Duodenal mucosa (tissue), 2 donors: ENCODE measurements around the gene TRIP6.

Source experiments
- H3K27ac ChIP-seq: one replicate; pipeline ENCODE4 v1.7.0; 2013; ENCODE audit warnings: low read depth, low read length
- H3K27me3 ChIP-seq, 2 donors: one replicate each; pipeline ENCODE4 v1.7.0; 2013; ENCODE audit warnings: low read length in 2 of 2, control low read depth in 1 of 2; ENCODE audit not compliant: insufficient read depth in 2 of 2, control insufficient read depth in 1 of 2
- H3K36me3 ChIP-seq, 2 donors: one replicate each; pipeline ENCODE4 v1.7.0; 2013; ENCODE audit warnings: low read length in 2 of 2, control low read depth in 1 of 2; ENCODE audit not compliant: insufficient read depth in 2 of 2, control insufficient read depth in 1 of 2
- H3K4me1 ChIP-seq, 2 donors: one replicate each; pipeline ENCODE4 v1.7.0; 2013; ENCODE audit warnings: low read length in 2 of 2, control low read depth in 1 of 2; ENCODE audit not compliant: insufficient read depth in 2 of 2, control insufficient read depth in 1 of 2
- H3K4me3 ChIP-seq, 2 donors: one replicate each; pipeline ENCODE4 v1.7.0; 2013; ENCODE audit warnings: low read length in 2 of 2, low read depth in 1 of 2
- H3K9ac ChIP-seq, 2 donors: one replicate each; pipeline ENCODE4 v1.7.0; 2013; ENCODE audit warnings: low read length in 2 of 2, low read depth in 1 of 2
- H3K9me3 ChIP-seq, 2 donors: one replicate each; pipeline ENCODE4 v1.7.0; 2013; ENCODE audit warnings: low read length in 2 of 2, control low read depth in 1 of 2; ENCODE audit not compliant: control insufficient read depth in 1 of 2

The TRIP6 gene

DNA sequence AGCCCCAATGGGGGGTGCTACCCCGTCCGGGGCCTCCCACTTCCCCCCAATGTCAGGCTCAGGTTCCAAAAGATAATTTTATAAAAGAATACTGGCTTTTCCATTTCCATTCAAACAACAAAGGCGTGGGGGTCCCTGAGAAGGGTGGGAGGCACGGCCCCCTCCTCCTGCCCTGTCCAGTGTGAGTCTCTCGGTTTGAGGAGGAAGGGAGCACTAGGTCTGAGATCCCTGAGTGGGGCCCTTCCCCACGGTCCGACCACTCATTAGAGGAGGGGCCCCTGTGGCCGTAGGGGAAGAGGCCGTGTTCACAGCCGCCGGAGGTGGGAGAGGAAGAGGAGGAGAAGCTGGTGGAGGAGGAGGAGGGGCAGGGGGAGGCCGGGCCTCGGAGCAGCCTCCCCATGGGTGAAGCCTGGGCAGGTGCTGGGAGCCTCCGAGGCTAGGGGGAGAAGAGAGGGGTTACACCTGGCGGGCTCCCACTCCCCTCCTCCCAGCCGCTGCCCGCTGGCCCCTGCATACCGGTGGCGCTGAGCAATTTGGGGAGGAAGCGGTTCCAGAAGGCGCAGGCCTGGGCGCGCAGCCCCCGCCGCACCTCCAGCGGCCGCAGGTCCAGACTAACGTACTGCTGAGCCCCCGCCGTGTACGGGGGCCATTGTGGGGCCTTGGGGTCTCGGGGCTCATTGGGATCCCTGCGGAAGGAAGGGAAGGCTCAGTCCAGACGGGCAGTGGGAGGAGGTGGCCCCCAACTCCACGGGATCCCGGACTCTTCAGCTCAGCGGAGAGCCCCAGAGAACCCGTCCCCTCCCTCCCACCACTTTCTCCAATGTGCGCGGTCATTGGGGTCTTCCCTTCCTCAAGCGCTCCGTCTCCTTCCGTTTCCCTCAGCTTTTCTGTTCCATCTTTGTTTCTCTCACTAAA lies 23.7 kb downstream of the TRIP6 start:
- Histone ChIP-seq H3K4me1 (peaks cover 27 to 44% of the 10 kb centered on the region in 2 donors), H3K27me3 (peaks cover under 1 to 4% of the 10 kb centered on the region in 2 donors), H3K36me3 (peaks cover 16 to 24% of the 10 kb centered on the region in 2 donors), H3K9me3 (no peaks in the 10 kb centered on the region), H3K9ac (peak overlapping the region in 1 of 2 donors; percentile 56), H3K4me3 (peak overlapping the region; percentile 63 to 77), H3K27ac (peak overlapping the region; percentile 82)

- no peak overlapping the region for H3K27ac ChIP-seq
- peaks cover 33 to 51% of the 10 kb centered on the region in 2 donors for H3K4me1 ChIP-seq
- no peak overlapping the region for H3K4me3 ChIP-seq
- H3K9ac ChIP-seq, result peak overlapping the region in 1 of 2 donors; percentile 56
- peaks cover 8 to 11% of the 10 kb centered on the region in 2 donors for H3K27me3 ChIP-seq
- peaks cover 8 to 16% of the 10 kb centered on the region in 2 donors for H3K36me3 ChIP-seq
- H3K9me3 ChIP-seq, result no peaks in the 10 kb centered on the region
Measured at GRCh38 chr7:100891568-100892247, 24.5 kb downstream of the TRIP6 start.

- H3K27ac ChIP-seq, result no peak overlapping the region
- H3K27me3 ChIP-seq, result peaks cover 8 to 11% of the 10 kb centered on the region in 2 donors
- H3K9me3 ChIP-seq, result no peaks in the 10 kb centered on the region
- H3K36me3 ChIP-seq, result peaks cover 6 to 7% of the 10 kb centered on the region in 2 donors
- no peak overlapping the region for H3K4me3 ChIP-seq
- H3K9ac ChIP-seq, result no peak overlapping the region
- peaks cover 29 to 45% of the 10 kb centered on the region in 2 donors for H3K4me1 ChIP-seq
Measured at GRCh38 chr7:100892364-100893317, 25.5 kb downstream of the TRIP6 start.

- no peak overlapping the region for H3K4me3 ChIP-seq
- no peak overlapping the region for H3K9ac ChIP-seq
- peaks cover 0 to 4% of the 10 kb centered on the region in 2 donors for H3K36me3 ChIP-seq
- H3K9me3 ChIP-seq, result no peaks in the 10 kb centered on the region
- no peak overlapping the region for H3K27ac ChIP-seq
- H3K27me3 ChIP-seq, result peaks cover 8 to 11% of the 10 kb centered on the region in 2 donors
- peaks cover 21 to 37% of the 10 kb centered on the region in 2 donors for H3K4me1 ChIP-seq
Measured at GRCh38 chr7:100893318-100893895, 26.2 kb downstream of the TRIP6 start.

DNA sequence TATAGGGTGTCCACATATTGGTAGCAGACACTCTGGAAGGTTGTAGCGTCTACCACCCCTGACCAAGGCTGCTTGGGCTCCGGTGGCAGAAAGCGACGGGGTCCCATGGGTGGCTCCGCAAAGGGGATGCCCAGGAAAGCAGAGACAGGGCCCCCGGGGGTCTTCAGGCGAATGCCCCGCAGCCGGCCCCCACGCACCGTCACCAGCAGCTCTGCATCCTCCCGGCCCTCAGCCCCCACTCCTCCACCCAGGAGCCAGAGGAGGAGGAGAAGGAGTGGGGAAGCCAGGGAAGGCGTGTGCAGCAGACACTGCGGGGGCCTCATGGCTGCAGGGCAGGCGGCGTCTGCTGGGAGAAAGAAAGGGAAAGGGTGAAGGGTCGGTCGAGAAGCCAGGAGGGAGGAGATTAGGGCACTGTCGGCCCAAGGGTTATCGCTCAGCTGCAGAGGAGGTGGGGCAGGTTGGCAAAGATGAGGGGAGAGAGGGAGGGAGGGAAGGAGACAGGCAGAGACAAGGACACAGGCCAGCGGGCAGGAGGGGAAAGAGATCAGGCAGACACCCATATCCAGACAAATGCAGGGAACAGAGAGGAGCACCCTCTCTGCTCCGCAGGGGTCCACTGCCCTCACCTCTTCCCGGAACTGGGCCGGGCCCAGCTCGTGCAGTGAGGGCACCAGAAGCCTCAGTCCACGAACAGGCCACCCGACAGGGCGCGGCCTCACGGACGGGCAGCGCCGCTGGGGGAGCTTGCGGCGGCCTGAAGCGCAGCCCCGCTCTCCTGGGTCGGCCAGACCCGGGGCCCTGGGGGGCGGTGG lies 26.9 kb downstream of the TRIP6 start:
- Histone ChIP-seq H3K27ac (no peak overlapping the region), H3K36me3 (no peaks in the 10 kb centered on the region), H3K27me3 (peaks cover 8 to 11% of the 10 kb centered on the region in 2 donors), H3K4me3 (peak overlapping the region in 1 of 2 donors; percentile 45), H3K4me1 (peaks cover 15 to 31% of the 10 kb centered on the region in 2 donors), H3K9me3 (no peaks in the 10 kb centered on the region), H3K9ac (no peak overlapping the region)

DNA sequence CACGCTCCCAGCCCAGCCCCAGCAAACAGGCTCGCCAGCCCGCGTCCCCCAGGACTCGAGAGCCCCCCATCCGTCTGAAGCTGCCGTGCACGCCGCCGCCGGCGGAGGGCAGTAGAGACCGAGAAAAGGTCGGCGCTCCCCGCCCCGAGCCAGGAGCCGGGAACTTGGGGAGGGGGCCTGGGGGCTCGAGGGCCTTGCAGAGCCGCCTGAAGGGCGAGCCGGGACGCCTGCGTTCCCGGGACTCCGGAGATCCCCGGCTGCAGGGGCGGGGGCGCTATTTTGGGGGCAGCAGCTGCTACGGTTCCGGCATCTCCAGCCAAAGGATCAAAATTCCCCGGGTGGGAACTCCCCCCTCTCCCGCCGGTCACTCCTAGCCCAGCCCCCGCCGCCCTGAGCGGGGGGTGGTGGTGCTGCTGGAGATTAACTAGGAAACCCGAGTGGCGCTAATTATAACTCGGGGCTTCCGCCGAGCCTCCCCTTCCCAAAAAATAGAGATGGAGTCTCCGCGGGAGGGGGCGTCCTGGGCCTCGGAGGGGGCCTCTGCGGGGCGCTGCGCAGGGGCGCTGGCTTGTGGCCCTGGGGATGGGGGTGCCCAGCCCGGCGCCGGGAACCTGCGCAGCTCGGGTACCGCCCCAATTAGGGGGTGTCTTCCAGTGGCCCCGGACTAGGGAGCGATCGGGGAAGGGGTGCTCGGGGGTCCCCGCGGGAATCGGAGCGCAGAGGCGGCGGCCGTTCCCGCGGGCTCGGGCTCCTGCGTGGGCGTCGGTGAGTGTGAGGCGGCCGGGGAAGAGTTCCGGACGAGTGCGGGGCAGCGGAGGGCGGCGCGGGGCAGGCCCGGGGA lies 27.9 kb downstream of the TRIP6 start:
- Histone ChIP-seq H3K9ac (peak overlapping the region in 1 of 2 donors; percentile 43), H3K27ac (no peak overlapping the region), H3K4me1 (peaks cover 15 to 31% of the 10 kb centered on the region in 2 donors), H3K36me3 (no peaks in the 10 kb centered on the region), H3K4me3 (peak overlapping the region; percentile 45 to 52), H3K9me3 (no peaks in the 10 kb centered on the region), H3K27me3 (peaks cover 8 to 11% of the 10 kb centered on the region in 2 donors)

DNA sequence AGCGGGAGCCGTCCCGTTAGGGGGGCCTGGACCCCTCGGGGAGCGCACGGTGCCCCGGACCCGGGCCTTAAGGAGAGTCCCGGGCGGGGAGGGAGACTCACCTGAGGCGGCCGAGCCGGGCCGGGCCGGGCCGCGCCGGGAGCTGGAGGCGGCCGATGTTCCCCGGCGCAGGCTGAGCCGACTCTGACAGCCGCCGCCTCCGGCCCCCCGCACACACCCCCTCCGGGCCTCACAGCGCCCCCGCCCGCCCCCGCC lies 28.4 kb downstream of the TRIP6 start, which contains the start of gene ACHE:
TSS of gene ACHE (minus strand) at position 188 of the 255 bp plus-strand sequence. CDS start 1,656 bp downstream, outside the sequence.
- peak within 1 kb of the TSS; percentile 58 to 64 for H3K9ac ChIP-seq
- no peaks in the 10 kb centered on the region for H3K36me3 ChIP-seq
- H3K4me3 ChIP-seq, result peak within 1 kb of the TSS; percentile 52 to 60
- H3K4me1 ChIP-seq, result peaks cover 11 to 29% of the 10 kb centered on the region in 2 donors
- H3K27ac ChIP-seq, result peak within 1 kb of the TSS; percentile 47
- peaks cover 8 to 11% of the 10 kb centered on the region in 2 donors for H3K27me3 ChIP-seq
- H3K9me3 ChIP-seq, result no peaks in the 10 kb centered on the region

DNA sequence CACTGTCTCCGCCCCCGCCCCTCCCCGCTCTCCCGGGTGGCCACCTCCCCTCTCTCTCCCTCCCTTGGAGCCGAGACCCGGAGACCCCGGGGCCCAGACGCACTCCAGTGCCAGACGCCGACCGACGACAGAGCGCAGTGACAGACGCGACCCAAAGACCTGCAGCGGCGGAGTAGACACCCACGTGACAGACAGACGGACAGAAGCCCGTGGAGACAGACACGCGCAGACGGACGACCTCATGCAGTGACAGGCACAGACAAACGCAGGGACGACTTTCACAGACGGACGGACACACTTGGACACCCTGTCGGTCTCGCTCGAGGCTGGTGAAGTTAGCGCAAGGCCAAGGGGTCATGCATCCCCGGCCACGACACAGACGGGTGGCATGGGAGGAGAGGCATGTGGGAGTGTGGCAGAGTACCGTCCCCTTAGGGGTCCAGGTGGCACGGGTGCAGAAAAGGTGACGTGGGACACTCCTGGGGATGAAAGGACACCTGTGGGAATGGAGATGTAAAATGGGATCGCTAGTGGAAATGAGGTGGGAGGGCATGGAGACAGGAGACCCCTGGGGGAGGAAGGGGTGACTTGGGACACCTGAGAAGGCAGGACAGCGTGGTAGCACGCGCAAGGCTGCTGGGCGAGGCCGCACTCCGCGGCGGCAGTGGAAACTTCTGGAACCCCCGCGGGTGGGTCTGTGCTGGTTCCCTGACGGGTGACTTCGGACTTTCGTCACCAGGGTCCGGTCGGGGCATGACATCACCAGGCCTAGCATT lies 29.0 kb downstream of the TRIP6 start:
- H3K27ac ChIP-seq, result peak overlapping the region; percentile 47
- peak overlapping the region; percentile 48 to 60 for H3K4me3 ChIP-seq
- peaks cover 8 to 11% of the 10 kb centered on the region in 2 donors for H3K27me3 ChIP-seq
- H3K4me1 ChIP-seq, result peaks cover 14 to 29% of the 10 kb centered on the region in 2 donors
- H3K9ac ChIP-seq, result peak overlapping the region; percentile 58 to 64
- H3K36me3 ChIP-seq, result no peaks in the 10 kb centered on the region
- H3K9me3 ChIP-seq, result no peaks in the 10 kb centered on the region
